ENCODE data around the gene SLC30A3.

DNA sequence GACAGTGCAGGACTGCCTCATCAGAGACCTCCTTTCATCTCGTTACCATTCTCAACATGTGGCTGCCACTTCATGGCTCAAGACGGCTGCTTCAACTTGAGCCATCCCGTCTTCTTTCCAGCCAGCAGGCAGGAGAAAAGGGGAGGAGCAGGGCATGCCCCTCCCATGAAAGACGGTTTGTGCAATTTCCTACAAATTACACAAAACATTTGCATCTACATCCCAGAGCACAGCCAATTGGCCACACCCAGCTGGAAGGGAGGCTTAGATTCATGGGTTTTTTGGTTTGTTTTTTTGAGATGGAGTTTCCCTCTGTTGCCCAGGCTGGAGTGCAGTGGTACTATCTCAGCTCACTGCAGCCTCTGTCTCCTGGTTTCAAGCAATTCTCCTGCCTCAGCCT is 33.6 kb upstream of the SLC30A3 start:
- no peak for TF ChIP-seq TAF1 (IDR thresholded peaks at IDR 0.05; ENCODE audit: borderline replicate concordance, insufficient read depth, low read length)
- no peak for TF ChIP-seq SIN3A (IDR thresholded peaks at IDR 0.05; ENCODE audit: borderline replicate concordance, insufficient read depth, low read length)
- TF ChIP-seq POLR2AphosphoS5 (IDR thresholded peaks at IDR 0.05; ENCODE audit: low read depth, low read length): no peak
- no peak for TF ChIP-seq FOXP2 (optimal IDR thresholded peaks at IDR 0.05; ENCODE audit: borderline replicate concordance, extremely low read depth, extremely low read length, insufficient read depth)

Data from PFSK-1 (cell line).